Ovary (tissue), 9 donors: ENCODE data around the gene CTNNAL1. TPM values are rescaled to one million over a fixed set of nuclear protein-coding genes. Genes with fewer than 3 reads are reported as not detected.

Experiments used
- DNase-seq, 5 donors: peaks; one replicate each; pipeline ENCODE4 v3.0.0-alpha.2; 2019 to 2020
- H3K27ac ChIP-seq, 2 donors: fragments of 200-600 bp; one replicate each; pipeline versions ENCODE4 v1.5.1 to v1.8.0; 2019 to 2022
- H3K27me3 ChIP-seq: fragments of 200-600 bp; one replicate; pipeline ENCODE4 v1.8.0; 2022
- H3K36me3 ChIP-seq: fragments of 200-600 bp; sonication (generic); one replicate; pipeline ENCODE4 v1.5.1; 2019
- H3K4me1 ChIP-seq: one replicate; pipeline ENCODE4 v1.8.1; 2013; ENCODE audit warnings: mild to moderate bottlenecking, moderate library complexity; ENCODE audit not compliant: insufficient read depth
- H3K4me3 ChIP-seq: fragments of 200-600 bp; sonication (generic); one replicate; pipeline ENCODE4 v1.5.1; 2017
- H3K9me3 ChIP-seq, 2 donors: fragments of 200-600 bp in 1 of 2; sonication (generic) in 1 of 2; one replicate each; pipeline versions ENCODE4 v1.5.1 to v1.8.1; 2013 to 2019; ENCODE audit warnings: mild to moderate bottlenecking in 1 of 2, moderate library complexity in 1 of 2
- EP300 ChIP-seq: sonication (generic); formaldehyde crosslinking; IDR thresholded peaks from one replicate; pipeline ENCODE4 v1.6.1; 2017; ENCODE audit warnings: antibody characterized with exemption
- POLR2A ChIP-seq: fragments of 450-650 bp; IDR thresholded peaks from one replicate; pipeline ENCODE4 v1.6.1; 2017; ENCODE audit warnings: antibody characterized with exemption, mild to moderate bottlenecking, moderate library complexity
- WGBS, 3 donors: extraction: QIAGEN DNeasy Blood & Tissue Kit in 1 of 3; methylation state at CpG; one replicate each; pipeline versions ENCODE4 v1.1.5 to v1.1.7; 2013 to 2017; 5-methylcytosine and 5-hydroxymethylcytosine counted together
- intact Hi-C, 4 donors: fragments of 100-400 bp; cut with DNase I; formaldehyde crosslinking; loops; one replicate each; pipeline versions ENCODE4 v1.11.0 to v1.15.1; 2022 to 2023
- polyA plus RNA-seq, 2 donors: library from polyadenylated mRNA; stranded (reverse); fragments of 200-250 nt in 1 of 2; fragments of 350-450 nt in 1 of 2; fragmentation: Illumina TruSeq in 1 of 2; extraction: RNeasy Lipid Tissue Mini Kit (QIAGEN cat#74804) in 1 of 2; gene quantifications; one replicate each; pipeline ENCODE4 v1.2.3, GENCODE V29; 2013 to 2014
- total RNA-seq, 7 donors: library from RNA; depleted of rRNA in 2 of 7; stranded (reverse); fragments of >200 nt in 2 of 7; fragmentation: NEBNext Ultra II Directional in 3 of 7; extraction: Animal tissue kit (Norgen Biotek cat#: 25700) in 3 of 7; gene quantifications; one replicate each; pipeline versions ENCODE4 v1.1.0 to v1.2.4, GENCODE V29; 2016 to 2023
- TF ChIP-seq, protein P1 (sequence below), 3 donors: fragments of 450-650 bp in 2 of 3; fragments of 200-600 bp in 1 of 3; IDR thresholded peaks; one replicate each; pipeline versions ENCODE4 v1.5.1 to v1.8.0; 2016 to 2022; ENCODE audit warnings: antibody characterized with exemption in 3 of 3, mild to moderate bottlenecking in 1 of 3
- donor health status: DM: no; HTN: no; CAD: no; lungs with moderate emphysema.
- donor health status: DM: no; HTN: no; CAD: no.
- donor health status: Bipolar disorder and iron deficiency.
- donor health status: DM: yes; HTN: yes; CAD: no.
- donor health status: DM: no; HTN: no; CAD: no.
- donor health status: DM: yes; HTN: yes; CAD: no.

The CTNNAL1 gene
- total and polyA plus RNA-seq, 9 donors, result 82.4 to 238 (median 137) TPM

DNA sequence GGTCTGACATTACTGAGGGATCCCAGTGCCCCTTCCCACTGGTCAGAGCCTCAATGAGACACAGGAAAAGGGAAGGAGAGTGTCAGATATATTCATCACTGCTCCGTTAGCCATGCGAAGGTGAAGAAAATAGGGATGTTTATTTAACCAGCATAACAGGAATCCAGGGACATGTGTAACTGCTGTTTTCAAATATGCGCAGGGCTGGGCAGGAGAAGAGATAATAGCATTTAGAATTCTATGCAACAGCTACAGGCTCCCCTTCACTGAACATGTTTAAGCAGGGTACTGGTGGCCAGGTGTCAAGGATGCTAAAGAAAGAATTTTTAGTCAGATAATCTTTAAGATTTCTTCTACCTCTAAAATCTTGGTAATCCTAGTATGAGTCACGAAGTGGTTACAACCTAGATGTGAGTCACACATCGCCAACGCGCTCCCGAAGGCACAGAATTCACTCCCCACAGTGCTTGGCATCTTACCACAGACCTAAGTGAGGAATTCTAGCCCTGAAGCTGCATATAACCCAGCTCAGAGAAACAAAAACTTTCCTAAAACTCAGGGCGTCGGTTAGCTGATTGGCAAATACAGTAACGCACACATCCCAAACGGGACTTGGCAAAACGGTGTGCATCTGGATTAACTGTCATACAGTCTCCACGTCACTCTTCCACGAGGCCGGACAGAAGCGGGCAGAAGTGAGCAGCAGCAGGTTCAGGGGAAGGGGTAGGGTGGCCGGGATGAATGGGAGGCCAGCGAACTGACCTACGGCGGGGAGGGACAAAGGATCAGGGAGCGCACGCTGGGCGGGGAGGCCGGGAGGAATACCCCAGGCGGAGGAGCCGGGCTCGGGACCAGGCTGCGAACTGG is 1.1 kb downstream of the CTNNAL1 start:
- Histone ChIP-seq H3K4me3 (peak overlapping the region; percentile 97), H3K4me1 (peaks cover 16% of the 10 kb centered on the region), H3K9me3 (no peaks in the 10 kb centered on the region), H3K27me3 (no peaks in the 10 kb centered on the region), H3K36me3 (no peaks in the 10 kb centered on the region), H3K27ac (peak overlapping the region; percentile 91 to 97)
- WGBS, 3 donors, result 0 to 1% (median 1%) methylated on average over 29 of the region's 29 CpGs
- DNase-seq, result peak; percentile 55 to 68 (median 58)
- intact Hi-C loops, result loop anchor here in 3 of 4 donors (10.0 kb wide), 1 partner anchor 103 kb away; the partner anchor contains the start of gene TMEM245 (in 3 of the 3)
- TF ChIP-seq, protein P1, sequence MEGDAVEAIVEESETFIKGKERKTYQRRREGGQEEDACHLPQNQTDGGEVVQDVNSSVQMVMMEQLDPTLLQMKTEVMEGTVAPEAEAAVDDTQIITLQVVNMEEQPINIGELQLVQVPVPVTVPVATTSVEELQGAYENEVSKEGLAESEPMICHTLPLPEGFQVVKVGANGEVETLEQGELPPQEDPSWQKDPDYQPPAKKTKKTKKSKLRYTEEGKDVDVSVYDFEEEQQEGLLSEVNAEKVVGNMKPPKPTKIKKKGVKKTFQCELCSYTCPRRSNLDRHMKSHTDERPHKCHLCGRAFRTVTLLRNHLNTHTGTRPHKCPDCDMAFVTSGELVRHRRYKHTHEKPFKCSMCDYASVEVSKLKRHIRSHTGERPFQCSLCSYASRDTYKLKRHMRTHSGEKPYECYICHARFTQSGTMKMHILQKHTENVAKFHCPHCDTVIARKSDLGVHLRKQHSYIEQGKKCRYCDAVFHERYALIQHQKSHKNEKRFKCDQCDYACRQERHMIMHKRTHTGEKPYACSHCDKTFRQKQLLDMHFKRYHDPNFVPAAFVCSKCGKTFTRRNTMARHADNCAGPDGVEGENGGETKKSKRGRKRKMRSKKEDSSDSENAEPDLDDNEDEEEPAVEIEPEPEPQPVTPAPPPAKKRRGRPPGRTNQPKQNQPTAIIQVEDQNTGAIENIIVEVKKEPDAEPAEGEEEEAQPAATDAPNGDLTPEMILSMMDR (IDR thresholded peaks at IDR 0.05), result peak in 1 of 3 donors; percentile 7
- TF ChIP-seq EP300, result no peak

DNA sequence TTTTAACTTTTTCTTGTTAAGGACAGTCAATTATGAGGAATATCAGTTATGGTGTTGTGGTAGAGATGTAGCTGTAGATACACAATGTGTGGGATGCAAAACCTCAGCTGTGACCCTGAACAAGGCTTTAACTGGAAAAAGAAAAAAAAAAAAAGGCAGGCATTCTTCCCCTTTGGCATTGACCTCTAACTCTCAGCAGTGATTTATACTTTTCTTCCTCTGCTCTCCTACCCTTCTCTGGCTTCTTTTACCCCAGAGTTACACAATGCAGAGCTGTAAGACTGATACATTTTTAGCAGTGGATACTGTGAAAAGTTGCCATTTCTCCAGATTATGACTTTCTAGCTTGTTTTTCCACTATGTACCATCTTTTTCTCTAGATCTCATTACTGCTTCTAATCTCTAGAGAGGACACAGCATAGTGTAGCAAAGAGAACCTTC is 2.0 kb downstream of the CTNNAL1 start:
- peak overlapping the region; percentile 55 to 97 for H3K27ac ChIP-seq
- no peaks in the 10 kb centered on the region for H3K9me3 ChIP-seq
- H3K27me3 ChIP-seq, result no peaks in the 10 kb centered on the region
- no peak for DNase-seq
- peaks cover 12% of the 10 kb centered on the region for H3K4me1 ChIP-seq
- peak overlapping the region; percentile 97 for H3K4me3 ChIP-seq
- TF ChIP-seq, protein P1 (IDR thresholded peaks at IDR 0.05), result no peak
- H3K36me3 ChIP-seq, result no peaks in the 10 kb centered on the region
- intact Hi-C loops, result loop anchor here in 3 of 4 donors (10.0 kb wide), 1 partner anchor 104 kb away; the partner anchor contains the start of gene TMEM245 (in 3 of the 3)

DNA sequence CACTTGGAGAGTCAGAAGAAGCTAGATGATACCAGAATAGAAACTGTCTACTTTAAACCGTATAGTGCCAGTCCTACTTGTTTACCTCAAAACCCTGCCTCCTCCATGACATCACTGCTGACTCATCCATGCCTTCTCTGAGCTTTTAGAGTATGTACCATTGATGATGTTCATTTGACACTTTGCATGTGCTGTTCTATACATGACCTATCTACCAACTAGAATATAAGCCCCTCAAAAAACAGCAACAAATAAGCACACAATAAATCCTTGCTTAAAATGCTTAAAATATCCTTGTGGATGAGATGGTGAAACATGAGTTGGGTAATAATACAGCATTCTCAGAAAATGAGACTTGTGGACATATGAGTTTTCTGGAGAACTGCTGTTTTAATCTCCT is 2.6 kb downstream of the CTNNAL1 start:
- intact Hi-C loops, result loop anchor here in 3 of 4 donors (10.0 kb wide), 1 partner anchor 104 kb away; the partner anchor contains the start of gene TMEM245 (in 3 of the 3)
- peaks cover 12% of the 10 kb centered on the region for H3K4me1 ChIP-seq
- no peak overlapping the region for H3K4me3 ChIP-seq
- no peaks in the 10 kb centered on the region for H3K9me3 ChIP-seq
- no peaks in the 10 kb centered on the region for H3K27me3 ChIP-seq
- TF ChIP-seq EP300 (no peak), POLR2A (no peak)
- TF ChIP-seq, protein P1 (IDR thresholded peaks at IDR 0.05), result no peak
- H3K27ac ChIP-seq, result peak overlapping the region in 1 of 2 donors; percentile 97
- WGBS, 3 donors, result 0 to 10% (median 9%) methylated on average over 1 of the region's 1 CpG
- no peaks in the 10 kb centered on the region for H3K36me3 ChIP-seq
- DNase-seq, result peak in 1 of 5 donors; percentile 40

DNA sequence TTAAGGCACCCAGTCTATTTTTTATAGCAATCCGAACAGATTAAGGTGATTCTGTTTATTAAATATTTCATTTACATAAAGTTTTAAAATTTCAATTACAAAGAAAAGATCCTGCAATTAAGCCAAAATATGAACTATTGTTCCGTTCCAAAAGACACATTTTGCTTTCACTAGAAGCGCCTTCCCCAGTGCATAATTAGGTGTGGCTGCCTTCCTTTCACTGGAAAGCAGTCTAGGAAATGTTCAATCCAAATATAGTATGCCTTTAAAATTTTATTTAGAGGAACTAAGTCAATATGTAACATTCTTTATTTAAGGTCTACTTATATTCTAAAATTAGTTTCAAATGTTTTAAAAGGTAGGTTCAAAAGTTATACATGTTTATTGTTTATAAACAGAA is 7.6 kb downstream of the CTNNAL1 start:
- Histone ChIP-seq H3K27ac (no peak overlapping the region), H3K4me1 (peaks cover 6% of the 10 kb centered on the region), H3K36me3 (no peaks in the 10 kb centered on the region), H3K27me3 (no peaks in the 10 kb centered on the region), H3K4me3 (no peak overlapping the region), H3K9me3 (no peaks in the 10 kb centered on the region)
- DNase-seq, result no peak
- TF ChIP-seq, protein P1 (IDR thresholded peaks at IDR 0.05), result no peak
- no peak for TF ChIP-seq EP300
- no peak for TF ChIP-seq POLR2A
- intact Hi-C loops, result no loop called here
- 73 to 78% (median 76%) methylated on average over 3 of the region's 3 CpGs for WGBS, 3 donors
